A673 (cell line): ENCODE measurements around the gene IL17RC. TPM values are rescaled to one million over a fixed set of nuclear protein-coding genes. Genes with fewer than 3 reads are reported as not detected.

Source experiments
- BruUV-seq: library from RNA; stranded (reverse); fragments of 400-500 nt; replicated peaks from 2 replicates; lab custom pipeline; 2021; lab: Mats Ljungman, UMichigan
- CTCF ChIA-PET: fragments of 300-600 bp; sonication (Branson Sonifier 250); formaldehyde crosslinking; loops from one replicate; lab custom pipeline; 2022; ENCODE audit warnings: antibody characterized with exemption; lab: Charles Lee
- POLR2A ChIA-PET: fragments of 300-600 bp; sonication (Branson Sonifier 250); formaldehyde crosslinking; loops from one replicate; lab custom pipeline; 2022; ENCODE audit warnings: antibody characterized with exemption; ENCODE audit not compliant: low non-redundant PET; lab: Charles Lee
- DNase-seq: peaks from one replicate; pipeline ENCODE4 v3.0.0-alpha.2; 2015; ENCODE audit warnings: low spot score
- H3K27ac ChIP-seq: fragments of 200-600 bp; sonication (generic); 2 replicates; pipeline ENCODE4 v1.5.1; 2016; ENCODE audit warnings: mixed run types, low read depth, mild to moderate bottlenecking, mixed read lengths, antibody characterized with exemption, low read length; ENCODE audit not compliant: poor library complexity, severe bottlenecking
- H3K27me3 ChIP-seq: fragments of 200-600 bp; sonication (generic); replicated peaks from 2 replicates; pipeline ENCODE4 v1.6.1; 2017; ENCODE audit warnings: mixed run types, low read depth, mild to moderate bottlenecking, mixed read lengths, antibody characterized with exemption, low read length; ENCODE audit not compliant: insufficient read depth, poor library complexity
- H3K36me3 ChIP-seq: fragments of 200-600 bp; sonication (generic); 2 replicates; pipeline ENCODE4 v1.6.1; 2016; ENCODE audit warnings: mixed run types, mild to moderate bottlenecking, mixed read lengths, antibody characterized with exemption, low read length; ENCODE audit not compliant: insufficient read depth, poor library complexity, severe bottlenecking
- H3K4me1 ChIP-seq: fragments of 200-600 bp; sonication (generic); 2 replicates; pipeline ENCODE4 v1.6.1; 2017; ENCODE audit warnings: mixed run types, mild to moderate bottlenecking, mixed read lengths, antibody characterized with exemption, low read length; ENCODE audit not compliant: insufficient read depth, poor library complexity, severe bottlenecking
- H3K4me3 ChIP-seq: fragments of 200-600 bp; sonication (generic); 2 replicates; pipeline ENCODE4 v1.5.1; 2016; ENCODE audit warnings: low read depth, mixed run types, mild to moderate bottlenecking, mixed read lengths, low read length; ENCODE audit not compliant: poor library complexity, severe bottlenecking
- H3K9me3 ChIP-seq: fragments of 200-600 bp; sonication (generic); 2 replicates; pipeline ENCODE4 v1.6.1; 2016; ENCODE audit warnings: mixed run types, low read depth, mild to moderate bottlenecking, mixed read lengths, antibody characterized with exemption, low read length; ENCODE audit not compliant: poor library complexity, severe bottlenecking
- EZH2 ChIP-seq: fragments of 200-600 bp; sonication (generic); IDR thresholded peaks from 2 replicates; pipeline ENCODE4 v1.6.1; 2017; ENCODE audit warnings: borderline replicate concordance, low read depth, mild to moderate bottlenecking, mixed read lengths, antibody characterized with exemption, low read length; ENCODE audit not compliant: poor library complexity, severe bottlenecking
- intact Hi-C: fragments of 100-400 bp; cut with micrococcal nuclease; formaldehyde crosslinking; loops from one replicate; pipeline ENCODE4 v1.10.0; 2022; ENCODE audit not compliant: unreplicated experiment
- total RNA-seq: library from RNA; stranded (reverse); gene quantifications from 2 replicates; pipeline ENCODE4 v1.2.3, GENCODE V29; 2021
- TF ChIP-seq, protein P1 (sequence below): fragments of 300-800, 200-600 bp; sonication (generic); conservative IDR thresholded peaks from 2 replicates; pipeline ENCODE4 v1.5.1; 2017; ENCODE audit warnings: low read depth, mild to moderate bottlenecking, antibody characterized with exemption, low read length, moderate library complexity, mixed read lengths

Gene IL17RC
- total RNA-seq, 1 experiment from 2014 or later: 9.3 TPM

GRCh38 chr3:9901967-9902366 lies 14.9 kb upstream of the IL17RC start:
- CTCF ChIA-PET: no interaction called here
- Histone ChIP-seq H3K27me3 (no peaks in the 10 kb centered on the region), H3K27ac (no peak overlapping the region), H3K4me3 (no peak overlapping the region), H3K9me3 (no peaks in the 10 kb centered on the region), H3K4me1 (peaks cover 13% of the 10 kb centered on the region), H3K36me3 (no peaks in the 10 kb centered on the region)
- POLR2A ChIA-PET: no interaction called here
- no TSS peak for BruUV-seq
- TF ChIP-seq EZH2: no peak
- TF ChIP-seq, protein P1, sequence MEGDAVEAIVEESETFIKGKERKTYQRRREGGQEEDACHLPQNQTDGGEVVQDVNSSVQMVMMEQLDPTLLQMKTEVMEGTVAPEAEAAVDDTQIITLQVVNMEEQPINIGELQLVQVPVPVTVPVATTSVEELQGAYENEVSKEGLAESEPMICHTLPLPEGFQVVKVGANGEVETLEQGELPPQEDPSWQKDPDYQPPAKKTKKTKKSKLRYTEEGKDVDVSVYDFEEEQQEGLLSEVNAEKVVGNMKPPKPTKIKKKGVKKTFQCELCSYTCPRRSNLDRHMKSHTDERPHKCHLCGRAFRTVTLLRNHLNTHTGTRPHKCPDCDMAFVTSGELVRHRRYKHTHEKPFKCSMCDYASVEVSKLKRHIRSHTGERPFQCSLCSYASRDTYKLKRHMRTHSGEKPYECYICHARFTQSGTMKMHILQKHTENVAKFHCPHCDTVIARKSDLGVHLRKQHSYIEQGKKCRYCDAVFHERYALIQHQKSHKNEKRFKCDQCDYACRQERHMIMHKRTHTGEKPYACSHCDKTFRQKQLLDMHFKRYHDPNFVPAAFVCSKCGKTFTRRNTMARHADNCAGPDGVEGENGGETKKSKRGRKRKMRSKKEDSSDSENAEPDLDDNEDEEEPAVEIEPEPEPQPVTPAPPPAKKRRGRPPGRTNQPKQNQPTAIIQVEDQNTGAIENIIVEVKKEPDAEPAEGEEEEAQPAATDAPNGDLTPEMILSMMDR: no peak
- DNase-seq: no peak
- intact Hi-C loops: no loop called here

- CTCF ChIA-PET: no interaction called here
Observed at GRCh38 chr3:9902372-9903237, 14.3 kb upstream of the IL17RC start, which contains the start of gene IL17RE. TSS of gene IL17RE (plus strand) at chr3:9902848. CDS start at chr3:9902933, 85 bp downstream.

GRCh38 chr3:9903238-9903624 lies 13.7 kb upstream of the IL17RC start:
- Histone ChIP-seq H3K4me1 (peaks cover 13% of the 10 kb centered on the region), H3K9me3 (no peaks in the 10 kb centered on the region), H3K27ac (peak overlapping the region; percentile 24), H3K36me3 (no peaks in the 10 kb centered on the region), H3K4me3 (no peak overlapping the region), H3K27me3 (no peaks in the 10 kb centered on the region)
- no TSS peak for BruUV-seq
- POLR2A ChIA-PET: no interaction called here
- TF ChIP-seq EZH2: no peak
- TF ChIP-seq, protein P1: no peak
- intact Hi-C loops: no loop called here
- CTCF ChIA-PET: no interaction called here
- DNase-seq: peak; percentile 52

More at GRCh38 chr3:9902372-9903237, 14.3 kb upstream of the IL17RC start, which contains the start of gene IL17RE:
- DNase-seq: no peak
- POLR2A ChIA-PET: interaction anchor here (0.5 kb wide), 1 partner anchor 242 kb away, joined by 3 read pairs; no protein-coding TSS in a partner anchor
- no peak within 1 kb of the TSS for H3K4me3 ChIP-seq
- no peak for TF ChIP-seq EZH2
- TF ChIP-seq, protein P1: no peak
- BruUV-seq: no TSS peak
- H3K27ac ChIP-seq: peak within 1 kb of the TSS; percentile 24
- intact Hi-C loops: no loop called here
- H3K27me3 ChIP-seq: no peaks in the 10 kb centered on the region
- H3K4me1 ChIP-seq: peaks cover 13% of the 10 kb centered on the region
- H3K36me3 ChIP-seq: no peaks in the 10 kb centered on the region
- H3K9me3 ChIP-seq: no peaks in the 10 kb centered on the region
